HUES64 (cell line): ENCODE results near the gene TASP1.
"Not testable (repeated sequence)": the region's sequence is repeated elsewhere in the genome, so short reads cannot be mapped to it uniquely, and the experiment has no call there.

Experiments used
- H3K27ac ChIP-seq: 2 replicates; pipeline ENCODE4 v1.7.0; 2013; ENCODE audit warnings: low read depth, low read length, inconsistent platforms
- H3K27me3 ChIP-seq: 2 replicates; pipeline ENCODE4 v1.6.1; 2013; ENCODE audit warnings: mild to moderate bottlenecking, low read length; ENCODE audit not compliant: insufficient read depth
- H3K36me3 ChIP-seq: 2 replicates; pipeline ENCODE4 v1.6.1; 2013; ENCODE audit warnings: mild to moderate bottlenecking, low read length; ENCODE audit not compliant: insufficient read depth
- H3K4me1 ChIP-seq: 2 replicates; pipeline ENCODE4 v1.6.1; 2013; ENCODE audit warnings: mild to moderate bottlenecking, low read length, moderate library complexity; ENCODE audit not compliant: insufficient read depth
- H3K4me3 ChIP-seq: 2 replicates; pipeline ENCODE4 v1.5.1; 2013; ENCODE audit warnings: mild to moderate bottlenecking, low read length, moderate library complexity
- H3K9ac ChIP-seq: 2 replicates; pipeline ENCODE4 v1.6.1; 2013; ENCODE audit warnings: mild to moderate bottlenecking, low read depth, low read length
- H3K9me3 ChIP-seq: 2 replicates; pipeline ENCODE4 v1.6.1; 2013; ENCODE audit warnings: low read depth, low read length; ENCODE audit not compliant: insufficient read depth
- WGBS: fragments of 150-250, 120-280 bp; methylation state at CpG from one replicate; pipeline ENCODE4 v1.1.7; 2013; ENCODE audit warnings: missing lambda C conversion rate; 5-methylcytosine and 5-hydroxymethylcytosine counted together

Gene TASP1

GRCh38 chr20:13639150-13639497, 392 bp upstream of the TASP1 start:
- H3K4me3 ChIP-seq, result peak overlapping the region; percentile 90
- peak overlapping the region; percentile 5; the same call in 1 of the 2 replicates for H3K9ac ChIP-seq
- no peaks in the 10 kb centered on the region for H3K36me3 ChIP-seq
- H3K9me3 ChIP-seq, result no peaks in the 10 kb centered on the region
- H3K27me3 ChIP-seq, result no peaks in the 10 kb centered on the region
- H3K27ac ChIP-seq, result peak overlapping the region; percentile 39; the same call in 1 of the 2 replicates
- WGBS, result 19% methylated on average over 9 of the region's 9 CpGs
- H3K4me1 ChIP-seq, result peaks cover 9% of the 10 kb centered on the region; the same call in 1 of the 2 replicates

- no peaks in the 10 kb centered on the region for H3K36me3 ChIP-seq
- peak overlapping the region; percentile 70 for H3K27ac ChIP-seq
- peak overlapping the region; percentile 68 for H3K9ac ChIP-seq
- H3K27me3 ChIP-seq, result no peaks in the 10 kb centered on the region
- H3K9me3 ChIP-seq, result no peaks in the 10 kb centered on the region
- H3K4me3 ChIP-seq, result peak overlapping the region; percentile 90
- 6% methylated on average over 7 of the region's 7 CpGs for WGBS
- peaks cover 9% of the 10 kb centered on the region; the same call in 1 of the 2 replicates for H3K4me1 ChIP-seq
These were observed 603 bp downstream of the TASP1 start for GRCh38 chr20:13638162-13638495.

GRCh38 chr20:13632431-13632830, 6.3 kb downstream of the TASP1 start:
- no peak overlapping the region for H3K9ac ChIP-seq
- WGBS, result no CpG with 5 or more reads among the region's 1 CpG
- no peaks in the 10 kb centered on the region for H3K27me3 ChIP-seq
- no peaks in the 10 kb centered on the region for H3K9me3 ChIP-seq
- peaks cover 10% of the 10 kb centered on the region for H3K4me1 ChIP-seq
- H3K36me3 ChIP-seq, result peaks cover 5% of the 10 kb centered on the region; the same call in 1 of the 2 replicates
- no peak overlapping the region for H3K4me3 ChIP-seq
- no peak overlapping the region for H3K27ac ChIP-seq

GRCh38 chr20:13627525-13627924, 11.2 kb downstream of the TASP1 start:
- 57% methylated on average over 3 of the region's 3 CpGs for WGBS
- H3K4me3 ChIP-seq, H3K27ac ChIP-seq, H3K9ac ChIP-seq, H3K9me3 ChIP-seq, H3K36me3 ChIP-seq, H3K27me3 ChIP-seq: not testable (repeated sequence)
- H3K4me1 ChIP-seq, result peaks cover 22% of the 10 kb centered on the region

- peaks cover 22% of the 10 kb centered on the region for H3K4me1 ChIP-seq
These were observed 12.0 kb downstream of the TASP1 start for GRCh38 chr20:13626724-13627123.

GRCh38 chr20:13625304-13625979, 13.3 kb downstream of the TASP1 start:
- peaks cover 22% of the 10 kb centered on the region for H3K4me1 ChIP-seq
- H3K27me3 ChIP-seq, result no peaks in the 10 kb centered on the region
- no peak overlapping the region for H3K27ac ChIP-seq
- H3K4me3 ChIP-seq, result no peak overlapping the region
- H3K36me3 ChIP-seq, result peaks cover 13% of the 10 kb centered on the region; the same call in 1 of the 2 replicates
- H3K9me3 ChIP-seq, result no peaks in the 10 kb centered on the region
- H3K9ac ChIP-seq, result no peak overlapping the region
- 87% methylated on average over 6 of the region's 6 CpGs for WGBS

More at GRCh38 chr20:13626724-13627123, 12.0 kb downstream of the TASP1 start:
- Histone ChIP-seq H3K27me3 (no peaks in the 10 kb centered on the region), H3K9ac (no peak overlapping the region), H3K9me3 (no peaks in the 10 kb centered on the region), H3K4me3 (peak overlapping the region; percentile 17; the same call in 1 of the 2 replicates), H3K36me3 (peaks cover 13% of the 10 kb centered on the region; the same call in 1 of the 2 replicates), H3K27ac (peak overlapping the region; percentile 69; the same call in 1 of the 2 replicates)
- no CpG with 5 or more reads among the region's 1 CpG for WGBS

- H3K27ac ChIP-seq, H3K9me3 ChIP-seq, H3K4me1 ChIP-seq, H3K36me3 ChIP-seq, H3K4me3 ChIP-seq, H3K27me3 ChIP-seq, H3K9ac ChIP-seq: not testable (repeated sequence)
- 95% methylated on average over 1 of the region's 1 CpG for WGBS
These were observed 19.3 kb downstream of the TASP1 start for GRCh38 chr20:13619415-13619814.

- not testable (repeated sequence) for H3K27ac ChIP-seq, H3K9me3 ChIP-seq, H3K27me3 ChIP-seq, H3K9ac ChIP-seq, H3K4me1 ChIP-seq, H3K4me3 ChIP-seq, H3K36me3 ChIP-seq
- WGBS, result 96% methylated on average over 1 of the region's 1 CpG
These were observed 20.3 kb downstream of the TASP1 start for GRCh38 chr20:13618456-13618855.

GRCh38 chr20:13617585-13617984, 21.1 kb downstream of the TASP1 start:
- not testable (repeated sequence) for H3K36me3 ChIP-seq, H3K27ac ChIP-seq, H3K27me3 ChIP-seq, H3K4me1 ChIP-seq, H3K9me3 ChIP-seq, H3K4me3 ChIP-seq, H3K9ac ChIP-seq
- 70% methylated on average over 2 of the region's 2 CpGs for WGBS

- not testable (repeated sequence) for H3K36me3 ChIP-seq
- 90% methylated on average over 2 of the region's 2 CpGs for WGBS
These were observed 22.0 kb downstream of the TASP1 start for GRCh38 chr20:13616713-13617112.

GRCh38 chr20:13613917-13614316, 24.8 kb downstream of the TASP1 start:
- Histone ChIP-seq H3K27me3 (no peaks in the 10 kb centered on the region), H3K36me3 (peaks cover 6% of the 10 kb centered on the region; the same call in 1 of the 2 replicates), H3K9me3 (no peaks in the 10 kb centered on the region), H3K27ac (no peak overlapping the region), H3K4me1 (no peaks in the 10 kb centered on the region), H3K4me3 (no peak overlapping the region), H3K9ac (no peak overlapping the region)

More at GRCh38 chr20:13616713-13617112, 22.0 kb downstream of the TASP1 start:
- not testable (repeated sequence) for H3K4me3 ChIP-seq, H3K27me3 ChIP-seq, H3K4me1 ChIP-seq, H3K27ac ChIP-seq, H3K9me3 ChIP-seq, H3K9ac ChIP-seq
